ENCODE results near the gene OCIAD1. TPM values are rescaled to one million over a fixed set of nuclear protein-coding genes. Genes with fewer than 3 reads are reported as not detected.
"Not testable (repeated sequence)": the region's sequence is repeated elsewhere in the genome, so short reads cannot be mapped to it uniquely, and the experiment has no call there.

The OCIAD1 gene
- total RNA-seq, 2 donors from 2014 or later, result 114 to 176 TPM

- intact Hi-C loops (cut with DNase I), result no loop called here
- Histone ChIP-seq H3K9me3 (no peaks in the 10 kb centered on the region), H3K36me3 (no peaks in the 10 kb centered on the region), H3K4me3 (no peak overlapping the region), H3K27me3 (replicated peaks; ENCODE audit: insufficient read depth) (no peaks in the 10 kb centered on the region), H3K4me1 (replicated peaks) (no peaks in the 10 kb centered on the region), H3K27ac (no peak overlapping the region)
- TF ChIP-seq POLR2AphosphoS5 (IDR thresholded peaks at IDR 0.05) (no peak), CTCF (IDR thresholded peaks at IDR 0.05) (no peak)
- DNase-seq (ENCODE audit: low spot score), result no peak
- 74% methylated on average over 8 of the region's 8 CpGs for WGBS
Measured at GRCh38 chr4:48804584-48805301, 26.1 kb upstream of the OCIAD1 start.

GRCh38 chr4:48812866-48813265, 18.0 kb upstream of the OCIAD1 start:
- DNase-seq (ENCODE audit: low spot score), result no peak
- TF ChIP-seq POLR2AphosphoS5 (IDR thresholded peaks at IDR 0.05), result no peak
- no peaks in the 10 kb centered on the region for H3K9me3 ChIP-seq

GRCh38 chr4:48813964-48814363, 16.9 kb upstream of the OCIAD1 start:
- intact Hi-C loops (cut with DNase I), result no loop called here
- TF ChIP-seq CTCF (IDR thresholded peaks at IDR 0.05) (no peak), POLR2A (IDR thresholded peaks at IDR 0.05) (no peak), POLR2AphosphoS5 (IDR thresholded peaks at IDR 0.05) (no peak)
- Histone ChIP-seq H3K36me3 (no peaks in the 10 kb centered on the region), H3K4me3 (no peak overlapping the region), H3K27me3 (replicated peaks; ENCODE audit: insufficient read depth) (no peaks in the 10 kb centered on the region), H3K4me1 (replicated peaks) (no peaks in the 10 kb centered on the region), H3K27ac (no peak overlapping the region), H3K9me3 (no peaks in the 10 kb centered on the region)
- WGBS, result 83% methylated on average over 1 of the region's 1 CpG
- no peak for DNase-seq (ENCODE audit: low spot score)

More at GRCh38 chr4:48812866-48813265, 18.0 kb upstream of the OCIAD1 start:
- Histone ChIP-seq H3K4me3 (no peak overlapping the region), H3K27me3 (replicated peaks; ENCODE audit: insufficient read depth) (no peaks in the 10 kb centered on the region), H3K36me3 (no peaks in the 10 kb centered on the region), H3K4me1 (replicated peaks) (no peaks in the 10 kb centered on the region), H3K27ac (no peak overlapping the region)
- intact Hi-C loops (cut with DNase I), result no loop called here
- WGBS, result 80% methylated on average over 6 of the region's 6 CpGs

GRCh38 chr4:48815483-48815882, 15.4 kb upstream of the OCIAD1 start:
- Histone ChIP-seq H3K36me3 (no peaks in the 10 kb centered on the region), H3K9me3 (no peaks in the 10 kb centered on the region), H3K4me3 (no peak overlapping the region), H3K27ac (no peak overlapping the region), H3K4me1 (replicated peaks) (no peaks in the 10 kb centered on the region), H3K27me3 (replicated peaks; ENCODE audit: insufficient read depth) (no peaks in the 10 kb centered on the region)
- DNase-seq (ENCODE audit: low spot score), result no peak
- WGBS, result 43% methylated on average over 2 of the region's 2 CpGs
- intact Hi-C loops (cut with DNase I), result no loop called here
- no peak for TF ChIP-seq CTCF (IDR thresholded peaks at IDR 0.05)

- H3K9me3 ChIP-seq; H3K27me3 ChIP-seq (replicated peaks; ENCODE audit: insufficient read depth); intact Hi-C loops (cut with DNase I); H3K4me3 ChIP-seq; H3K4me1 ChIP-seq (replicated peaks); H3K27ac ChIP-seq; H3K36me3 ChIP-seq; DNase-seq (ENCODE audit: low spot score): not testable (repeated sequence)
- 88% methylated on average over 7 of the region's 7 CpGs for WGBS
Measured at GRCh38 chr4:48816297-48816696, 14.6 kb upstream of the OCIAD1 start.

GRCh38 chr4:48816971-48817370, 13.9 kb upstream of the OCIAD1 start:
- Histone ChIP-seq H3K27me3 (replicated peaks; ENCODE audit: insufficient read depth) (no peaks in the 10 kb centered on the region), H3K36me3 (no peaks in the 10 kb centered on the region), H3K9me3 (no peaks in the 10 kb centered on the region), H3K27ac (no peak overlapping the region), H3K4me1 (replicated peaks) (no peaks in the 10 kb centered on the region), H3K4me3 (no peak overlapping the region)
- intact Hi-C loops (cut with DNase I), result no loop called here
- DNase-seq (ENCODE audit: low spot score), result no peak
- TF ChIP-seq CTCF (IDR thresholded peaks at IDR 0.05) (no peak), POLR2A (IDR thresholded peaks at IDR 0.05) (no peak), POLR2AphosphoS5 (IDR thresholded peaks at IDR 0.05) (no peak)
- WGBS, result 91% methylated on average over 6 of the region's 6 CpGs

- WGBS, result 62% methylated on average over 2 of the region's 2 CpGs
- H3K9me3 ChIP-seq, result not testable (repeated sequence)
Measured at GRCh38 chr4:48821431-48821830, 9.5 kb upstream of the OCIAD1 start.

More at GRCh38 chr4:48821431-48821830, 9.5 kb upstream of the OCIAD1 start:
- DNase-seq (ENCODE audit: low spot score); H3K4me1 ChIP-seq (replicated peaks); intact Hi-C loops (cut with DNase I); H3K4me3 ChIP-seq; H3K36me3 ChIP-seq; H3K27me3 ChIP-seq (replicated peaks; ENCODE audit: insufficient read depth); H3K27ac ChIP-seq: not testable (repeated sequence)
